Measurements from ENCODE around the gene TADA2B.

GRCh38 chr4:7060346-7061150 is 17.4 kb downstream of the TADA2B start:
- TF ChIP-seq CTCF (IDR thresholded peaks at IDR 0.05) (no peak), EZH2 (IDR thresholded peaks at IDR 0.05; ENCODE audit: borderline replicate concordance, insufficient read depth, low read depth, low read length, poor library complexity, severe bottlenecking) (no peak)

Data from B cell (primary cell).